Ishikawa (cell line): ENCODE results near the gene FER.

Source experiments
- CEBPB ChIP-seq: IDR thresholded peaks from 2 replicates; pipeline ENCODE4 v1.6.1; 2012
- CREB1 ChIP-seq: IDR thresholded peaks from 2 replicates; pipeline ENCODE4 v1.6.1; 2012; ENCODE audit warnings: low read depth
- EGR1 ChIP-seq: IDR thresholded peaks from 2 replicates; pipeline ENCODE4 v1.6.1; 2012
- EP300 ChIP-seq: IDR thresholded peaks from 2 replicates; pipeline ENCODE4 v1.6.1; 2012; ENCODE audit warnings: borderline replicate concordance
- FOXM1 ChIP-seq: IDR thresholded peaks from 2 replicates; pipeline ENCODE4 v1.6.1; 2012; ENCODE audit warnings: low read depth, borderline replicate concordance
- NFIC ChIP-seq: IDR thresholded peaks from 2 replicates; pipeline ENCODE4 v1.6.1; 2012
- RAD21 ChIP-seq: IDR thresholded peaks from 2 replicates; pipeline ENCODE4 v1.6.1; 2012; ENCODE audit warnings: low read depth
- TAF1 ChIP-seq: IDR thresholded peaks from 2 replicates; pipeline ENCODE4 v1.6.1; 2012; ENCODE audit warnings: low read depth, mild to moderate bottlenecking
- TCF12 ChIP-seq: IDR thresholded peaks from 2 replicates; pipeline ENCODE4 v1.6.1; 2012; ENCODE audit warnings: low read depth
- TEAD4 ChIP-seq: IDR thresholded peaks from 2 replicates; pipeline ENCODE4 v1.6.1; 2012
- YY1 ChIP-seq: IDR thresholded peaks from 2 replicates; pipeline ENCODE4 v1.6.1; 2012; ENCODE audit warnings: low read depth
- ZBTB7A ChIP-seq: IDR thresholded peaks from 2 replicates; pipeline ENCODE4 v1.6.1; 2012; ENCODE audit warnings: low read depth
- TF ChIP-seq, protein P1 (sequence below): IDR thresholded peaks from 2 replicates; pipeline ENCODE4 v1.6.1; 2012
- TF ChIP-seq, protein P2 (sequence below): IDR thresholded peaks from 2 replicates; pipeline ENCODE4 v1.6.1; 2012
- TF ChIP-seq, protein P3 (sequence below): IDR thresholded peaks from 2 replicates; pipeline ENCODE4 v1.6.1; 2012; ENCODE audit warnings: low read depth, mild to moderate bottlenecking

FER gene

DNA sequence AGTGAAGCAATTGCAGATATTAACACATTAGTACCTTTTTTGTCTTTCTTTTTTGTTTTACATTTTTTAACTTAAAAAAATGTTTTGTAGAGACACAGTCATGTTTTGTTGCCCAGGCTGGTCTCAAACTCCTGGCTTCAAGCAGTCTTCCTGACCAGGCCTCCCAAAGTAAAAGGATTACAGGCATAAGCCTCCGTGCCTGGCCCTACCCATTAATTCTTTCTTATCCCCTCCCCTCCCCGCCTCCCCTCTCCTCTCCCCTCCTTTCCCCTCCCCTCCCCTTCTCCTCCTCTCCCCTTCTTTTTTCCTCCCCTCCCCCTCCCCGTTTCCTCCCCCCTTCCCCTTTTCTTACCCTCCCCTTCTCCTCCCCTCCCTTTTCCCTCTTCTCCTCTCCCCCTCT is 182.4 kb downstream of the FER start:
- TF ChIP-seq CEBPB: no peak
- no peak for TF ChIP-seq YY1

DNA sequence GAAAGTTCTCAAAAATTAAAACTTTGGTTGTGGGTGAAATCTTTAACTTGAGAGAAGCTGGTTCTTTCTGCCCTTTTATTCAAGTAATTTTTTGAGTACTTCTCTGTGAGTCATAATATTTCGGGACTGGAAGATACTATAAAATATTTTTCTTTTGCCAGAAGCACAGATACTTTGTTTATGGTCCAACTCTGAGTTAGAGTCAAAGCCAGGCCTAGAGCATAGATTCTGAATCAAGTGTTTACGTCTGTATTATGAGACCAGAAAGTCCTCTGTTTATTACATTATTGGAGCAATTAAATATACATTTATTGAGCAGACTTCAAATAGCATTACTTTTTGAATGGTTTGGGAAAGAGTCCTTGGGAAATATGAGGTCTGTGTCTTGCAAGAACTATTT is 187.9 kb downstream of the FER start:
- TF ChIP-seq CREB1: no peak
- no peak for TF ChIP-seq NFIC
- TF ChIP-seq CEBPB: no peak
- TF ChIP-seq EP300: no peak
- TF ChIP-seq TCF12: no peak

DNA sequence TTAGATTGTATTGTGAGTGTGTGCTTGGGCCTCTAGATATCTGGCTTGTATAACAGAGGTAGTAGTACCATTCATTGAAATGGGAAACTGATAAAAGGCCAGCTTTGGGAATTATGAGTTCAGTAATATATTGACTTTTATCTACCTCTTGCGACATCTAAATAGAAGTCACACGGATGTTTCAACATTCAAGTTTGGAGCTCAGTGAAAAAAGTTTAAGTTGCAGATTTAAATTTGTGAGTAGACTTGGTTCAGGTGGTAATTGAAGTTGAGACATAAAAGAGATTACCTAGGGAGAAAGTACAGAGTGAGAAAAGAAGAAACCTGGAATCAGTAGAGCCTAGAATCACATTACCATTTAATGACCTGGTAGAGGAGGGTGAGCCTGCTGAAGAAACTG is 189.5 kb downstream of the FER start:
- TF ChIP-seq TAF1: no peak
- no peak for TF ChIP-seq EP300
- TF ChIP-seq NFIC: no peak
- TF ChIP-seq, protein P1, sequence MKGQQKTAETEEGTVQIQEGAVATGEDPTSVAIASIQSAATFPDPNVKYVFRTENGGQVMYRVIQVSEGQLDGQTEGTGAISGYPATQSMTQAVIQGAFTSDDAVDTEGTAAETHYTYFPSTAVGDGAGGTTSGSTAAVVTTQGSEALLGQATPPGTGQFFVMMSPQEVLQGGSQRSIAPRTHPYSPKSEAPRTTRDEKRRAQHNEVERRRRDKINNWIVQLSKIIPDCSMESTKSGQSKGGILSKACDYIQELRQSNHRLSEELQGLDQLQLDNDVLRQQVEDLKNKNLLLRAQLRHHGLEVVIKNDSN: no peak
- TF ChIP-seq, protein P2, sequence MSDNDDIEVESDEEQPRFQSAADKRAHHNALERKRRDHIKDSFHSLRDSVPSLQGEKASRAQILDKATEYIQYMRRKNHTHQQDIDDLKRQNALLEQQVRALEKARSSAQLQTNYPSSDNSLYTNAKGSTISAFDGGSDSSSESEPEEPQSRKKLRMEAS: no peak
- TF ChIP-seq RAD21: no peak
- no peak for TF ChIP-seq FOXM1
- no peak for TF ChIP-seq TEAD4
- no peak for TF ChIP-seq EGR1
- TF ChIP-seq CEBPB: no peak
- TF ChIP-seq, protein P3, sequence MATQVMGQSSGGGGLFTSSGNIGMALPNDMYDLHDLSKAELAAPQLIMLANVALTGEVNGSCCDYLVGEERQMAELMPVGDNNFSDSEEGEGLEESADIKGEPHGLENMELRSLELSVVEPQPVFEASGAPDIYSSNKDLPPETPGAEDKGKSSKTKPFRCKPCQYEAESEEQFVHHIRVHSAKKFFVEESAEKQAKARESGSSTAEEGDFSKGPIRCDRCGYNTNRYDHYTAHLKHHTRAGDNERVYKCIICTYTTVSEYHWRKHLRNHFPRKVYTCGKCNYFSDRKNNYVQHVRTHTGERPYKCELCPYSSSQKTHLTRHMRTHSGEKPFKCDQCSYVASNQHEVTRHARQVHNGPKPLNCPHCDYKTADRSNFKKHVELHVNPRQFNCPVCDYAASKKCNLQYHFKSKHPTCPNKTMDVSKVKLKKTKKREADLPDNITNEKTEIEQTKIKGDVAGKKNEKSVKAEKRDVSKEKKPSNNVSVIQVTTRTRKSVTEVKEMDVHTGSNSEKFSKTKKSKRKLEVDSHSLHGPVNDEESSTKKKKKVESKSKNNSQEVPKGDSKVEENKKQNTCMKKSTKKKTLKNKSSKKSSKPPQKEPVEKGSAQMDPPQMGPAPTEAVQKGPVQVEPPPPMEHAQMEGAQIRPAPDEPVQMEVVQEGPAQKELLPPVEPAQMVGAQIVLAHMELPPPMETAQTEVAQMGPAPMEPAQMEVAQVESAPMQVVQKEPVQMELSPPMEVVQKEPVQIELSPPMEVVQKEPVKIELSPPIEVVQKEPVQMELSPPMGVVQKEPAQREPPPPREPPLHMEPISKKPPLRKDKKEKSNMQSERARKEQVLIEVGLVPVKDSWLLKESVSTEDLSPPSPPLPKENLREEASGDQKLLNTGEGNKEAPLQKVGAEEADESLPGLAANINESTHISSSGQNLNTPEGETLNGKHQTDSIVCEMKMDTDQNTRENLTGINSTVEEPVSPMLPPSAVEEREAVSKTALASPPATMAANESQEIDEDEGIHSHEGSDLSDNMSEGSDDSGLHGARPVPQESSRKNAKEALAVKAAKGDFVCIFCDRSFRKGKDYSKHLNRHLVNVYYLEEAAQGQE: no peak
- TF ChIP-seq ZBTB7A: no peak
- no peak for TF ChIP-seq YY1
- TF ChIP-seq CREB1: no peak

DNA sequence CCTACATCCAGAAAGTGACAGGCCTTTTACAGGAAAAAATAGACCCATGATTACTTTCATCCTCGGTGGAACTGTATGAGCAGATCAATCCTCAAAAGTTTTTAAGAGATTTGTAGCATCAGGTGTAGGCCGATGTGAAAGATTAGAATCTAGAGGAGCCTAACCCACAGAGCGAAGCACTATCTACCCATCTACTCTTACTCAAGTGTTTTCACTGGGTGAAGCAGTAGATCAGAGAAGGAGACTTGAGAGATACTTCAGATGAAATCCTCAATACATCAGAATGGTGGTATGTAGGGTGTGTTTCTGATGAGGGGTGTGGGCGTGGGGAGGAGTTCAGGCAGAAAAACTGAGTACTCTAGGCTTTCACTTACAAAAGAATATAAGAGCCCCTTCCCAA is 192.8 kb downstream of the FER start:
- TF ChIP-seq TCF12: no peak
- TF ChIP-seq EGR1: no peak

DNA sequence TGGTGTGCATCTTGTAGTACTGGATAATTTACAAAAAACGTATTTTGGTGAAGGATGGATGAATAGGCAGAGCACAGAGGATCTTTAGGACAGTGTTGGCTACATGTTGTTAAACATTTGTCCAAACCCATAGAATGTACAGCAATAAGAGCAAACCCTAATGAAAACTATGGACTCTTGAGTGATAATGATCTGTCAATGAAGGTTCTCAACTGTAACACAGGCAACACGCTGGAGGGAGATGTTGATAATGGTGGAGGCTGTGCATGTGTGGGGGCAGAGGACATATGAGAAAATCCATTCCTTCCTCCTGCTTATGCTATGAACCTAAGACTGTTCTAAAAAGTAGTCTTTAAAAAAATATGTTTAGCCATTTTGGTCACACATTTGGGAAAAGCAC is 194.0 kb downstream of the FER start:
- TF ChIP-seq EGR1: no peak
- no peak for TF ChIP-seq TCF12
- TF ChIP-seq, protein P2: no peak

DNA sequence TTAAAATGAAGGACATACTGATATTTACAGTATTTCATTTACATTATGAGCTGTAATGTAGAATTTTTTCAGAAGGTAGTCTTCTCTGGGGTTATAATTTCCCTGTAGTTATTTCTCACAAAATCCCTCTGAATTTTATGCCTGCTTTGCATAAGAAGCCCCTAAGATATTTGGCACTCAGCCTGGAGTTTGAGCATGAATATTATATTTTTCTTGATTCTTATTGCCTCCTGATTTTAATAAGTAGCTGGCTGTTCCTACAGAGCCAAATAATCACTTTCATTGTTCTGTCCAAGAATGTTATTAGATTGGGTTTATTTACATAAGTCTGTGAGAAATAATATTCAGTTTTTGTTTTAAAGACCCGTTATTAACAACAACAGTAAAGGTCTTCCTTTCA is 195.0 kb downstream of the FER start:
- TF ChIP-seq CREB1: no peak

DNA sequence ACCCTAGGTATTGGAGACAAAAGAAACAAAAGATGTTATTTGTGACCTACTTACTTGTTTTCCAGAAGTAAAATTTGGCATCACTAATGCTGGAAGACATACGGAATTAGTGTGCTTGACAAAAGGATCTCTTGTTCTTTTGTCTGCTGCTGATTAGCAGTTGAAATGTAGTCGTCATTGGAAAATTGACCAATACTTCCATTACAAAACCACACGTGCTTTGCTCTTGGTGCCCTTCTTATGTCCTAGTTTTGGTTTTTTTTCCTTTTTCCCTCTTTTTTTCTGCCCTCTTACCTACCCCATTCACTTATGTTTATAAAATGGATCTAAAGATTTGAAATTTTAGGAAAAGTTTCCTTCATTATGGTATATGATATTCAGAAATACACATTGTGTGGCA is 197.4 kb downstream of the FER start:
- no peak for TF ChIP-seq YY1
- no peak for TF ChIP-seq TCF12
- TF ChIP-seq EP300: no peak
- TF ChIP-seq CEBPB: no peak
- no peak for TF ChIP-seq EGR1
- TF ChIP-seq CREB1: no peak
- TF ChIP-seq NFIC: no peak
- no peak for TF ChIP-seq TAF1
- no peak for TF ChIP-seq FOXM1
- TF ChIP-seq, protein P2: no peak
- TF ChIP-seq, protein P3: no peak
- TF ChIP-seq ZBTB7A: no peak
- TF ChIP-seq RAD21: no peak
- no peak for TF ChIP-seq TEAD4
- TF ChIP-seq, protein P1: no peak

DNA sequence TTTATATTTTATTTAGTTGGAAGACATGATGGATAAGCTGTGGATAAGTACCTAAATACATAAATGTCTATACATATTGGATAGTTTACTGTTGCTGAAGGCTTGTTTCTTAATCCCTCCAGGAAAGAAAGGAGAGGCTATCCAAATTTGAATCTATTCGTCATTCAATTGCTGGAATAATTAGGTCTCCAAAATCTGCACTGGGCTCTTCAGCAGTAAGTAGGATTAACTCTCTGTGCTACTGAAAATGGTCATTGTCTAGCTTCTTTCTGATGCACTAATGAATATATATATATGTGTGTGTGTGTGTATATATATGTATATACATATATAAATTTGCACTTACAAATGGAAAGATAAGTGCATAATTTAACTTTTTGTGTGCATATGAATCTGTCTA is 198.3 kb downstream of the FER start:
- no peak for TF ChIP-seq EP300
- no peak for TF ChIP-seq FOXM1
- no peak for TF ChIP-seq RAD21
- TF ChIP-seq, protein P3: no peak
- no peak for TF ChIP-seq TCF12
- TF ChIP-seq NFIC: no peak
- TF ChIP-seq TEAD4: no peak
- no peak for TF ChIP-seq EGR1
- TF ChIP-seq CREB1: no peak
- TF ChIP-seq, protein P1: no peak
- TF ChIP-seq ZBTB7A: no peak
- no peak for TF ChIP-seq YY1
- TF ChIP-seq, protein P2: no peak
- TF ChIP-seq CEBPB: no peak
- TF ChIP-seq TAF1: no peak
